ENCODE results near the gene EIF4G3.

GRCh38 chr1:21121764-21122471 lies 54.8 kb downstream of the EIF4G3 start:
- no peak for TF ChIP-seq POLR2AphosphoS5 (IDR thresholded peaks at IDR 0.05; ENCODE audit: borderline replicate concordance, low read depth, low read length)
- TF ChIP-seq EZH2 (IDR thresholded peaks at IDR 0.05): no peak

Measured in SK-N-MC (cell line).